HG03565 (cell line): ENCODE measurements around the gene CHAF1A.

Source experiments
- ATAC-seq: cut with Tn5 transposase; IDR thresholded peaks from one replicate; pipeline ENCODE4 v1.9.1; 2021; ENCODE audit warnings: mild to moderate bottlenecking, moderate library complexity; ENCODE audit not compliant: unreplicated experiment

CHAF1A gene

DNA sequence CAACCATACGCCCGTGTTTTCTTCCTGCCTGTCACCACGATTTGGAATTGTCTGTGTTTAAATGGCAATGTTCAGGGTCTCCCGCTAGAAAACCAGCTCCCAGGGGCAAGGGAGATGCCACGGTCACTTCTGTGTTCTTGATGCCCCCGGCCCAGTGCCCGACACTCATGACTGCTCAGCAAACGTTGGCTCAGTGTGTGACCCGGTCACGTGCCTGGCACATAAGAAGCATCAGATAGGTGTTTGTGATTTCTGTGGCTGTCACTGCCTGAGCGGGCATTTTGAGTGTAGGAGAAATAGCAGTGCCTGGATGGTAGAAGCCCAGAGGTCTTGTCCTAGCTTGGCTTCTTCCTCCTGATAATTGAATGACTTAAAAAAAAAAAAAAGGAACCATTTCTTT lies 85.1 kb downstream of the CHAF1A start:
- no peak for ATAC-seq

DNA sequence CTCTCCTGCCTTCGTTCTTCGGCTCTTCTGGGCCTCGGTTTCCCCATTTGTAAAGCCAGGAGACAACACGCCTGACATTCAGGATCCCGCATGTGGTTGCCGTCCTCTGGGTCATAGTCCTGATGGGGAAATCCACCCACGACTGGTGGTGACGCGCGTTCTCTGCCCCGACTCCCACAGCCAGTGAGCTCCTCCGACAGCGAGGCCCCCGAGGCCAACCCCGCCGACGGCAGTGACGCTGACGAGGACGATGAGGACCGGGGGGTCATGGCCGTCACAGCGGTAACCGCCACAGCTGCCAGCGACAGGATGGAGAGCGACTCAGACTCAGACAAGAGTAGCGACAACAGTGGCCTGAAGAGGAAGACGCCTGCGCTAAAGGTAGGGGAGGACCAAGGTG lies 86.1 kb downstream of the CHAF1A start:
- no peak for ATAC-seq

- ATAC-seq = no peak
Observed at GRCh38 chr19:4491446-4491845, 89.0 kb downstream of the CHAF1A start.

DNA sequence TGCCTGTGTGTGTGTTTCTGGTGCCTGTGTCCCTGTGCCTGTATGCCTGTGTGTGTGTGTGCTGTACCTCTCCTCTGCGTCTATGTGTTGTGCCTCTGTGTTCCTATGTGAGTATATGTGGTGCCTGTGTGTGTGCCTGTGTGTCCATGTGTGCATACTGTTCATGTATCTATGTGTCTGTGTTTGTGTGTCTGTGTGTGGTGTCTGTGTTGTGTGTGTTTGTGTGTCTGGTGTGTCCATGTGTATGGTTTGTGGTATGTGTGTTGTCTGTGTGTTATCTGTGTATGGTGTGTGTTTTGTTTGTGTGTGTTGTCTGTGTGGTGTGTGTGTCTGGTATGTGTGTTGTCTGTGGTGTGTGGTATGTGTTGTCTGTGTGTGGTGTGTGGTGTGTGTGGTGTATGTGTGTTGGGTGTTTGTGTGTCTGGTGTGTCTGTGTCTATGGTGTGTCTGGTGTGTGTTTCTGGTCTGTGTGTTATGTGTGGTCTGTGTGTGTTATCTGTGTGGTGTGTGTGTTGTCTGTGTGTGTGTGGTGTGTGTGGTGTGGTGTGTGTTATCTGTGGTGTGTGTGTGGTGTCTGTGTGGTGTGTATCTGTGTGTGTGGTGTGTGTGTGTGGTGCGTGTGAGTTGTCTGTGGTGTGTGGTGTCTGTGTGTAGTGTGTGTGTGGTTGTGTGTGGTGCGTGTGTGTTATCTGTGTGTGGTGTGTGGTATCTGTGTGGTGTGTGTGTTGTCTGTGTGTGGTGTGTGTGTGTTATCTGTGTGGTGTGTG lies 90.1 kb downstream of the CHAF1A start:
- no peak for ATAC-seq
